SK-N-MC (cell line): ENCODE data around the gene CDK6.

Experiments
- EZH2 ChIP-seq: fragments of 200-600 bp; sonication (generic); IDR thresholded peaks from one replicate; pipeline ENCODE4 v1.6.1; 2017; ENCODE audit warnings: antibody characterized with exemption
- FOXP2 ChIP-seq: optimal IDR thresholded peaks from 2 replicates; pipeline ENCODE3; 2011; ENCODE audit warnings: mild to moderate bottlenecking, moderate library complexity; ENCODE audit not compliant: insufficient read depth; ENCODE audit errors: extremely low read length, control extremely low read depth
- POLR2AphosphoS5 ChIP-seq: IDR thresholded peaks from 2 replicates; pipeline ENCODE4 v1.6.1; 2012; ENCODE audit warnings: mild to moderate bottlenecking, low read depth, low read length, borderline replicate concordance

DNA sequence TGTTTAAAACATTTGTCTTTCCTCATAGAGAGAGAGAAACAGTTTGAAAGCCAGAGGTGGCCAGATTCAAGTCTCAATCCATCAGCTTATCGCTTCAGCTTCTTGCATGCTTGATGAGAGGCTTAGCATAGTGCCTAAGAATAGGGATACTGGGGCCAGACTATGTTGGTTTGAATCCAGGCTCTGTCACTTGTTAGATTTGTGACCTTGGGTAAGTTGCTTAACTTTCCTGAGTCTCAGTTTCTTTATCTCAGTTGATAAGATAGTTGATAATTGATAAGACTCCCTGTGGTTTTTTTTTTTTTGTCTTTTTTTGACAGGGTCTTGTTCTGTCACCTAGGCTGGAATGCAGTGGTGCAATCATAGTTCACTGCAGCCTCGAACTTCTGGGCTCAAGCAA, 12.1 kb upstream of the CDK6 start:
- TF ChIP-seq POLR2AphosphoS5 (no peak), EZH2 (no peak), FOXP2 (no peak)
